HEK293T (cell line): ENCODE results near the gene MGAT5.

Source experiments
- CTCF ChIA-PET: fragments of 350-600 bp; formaldehyde crosslinking; extraction: SDS; loops from one replicate; lab custom pipeline; 2021; ENCODE audit warnings: antibody characterized with exemption, inconsistent platforms; lab: Yijun Ruan, JAX
- POLR2A ChIA-PET: fragments of 350-600 bp; formaldehyde crosslinking; extraction: SDS; loops from one replicate; lab custom pipeline; 2020; ENCODE audit warnings: antibody characterized with exemption, inconsistent platforms; lab: Yijun Ruan, JAX
- DNase-seq: peaks from one replicate; pipeline ENCODE4 v3.0.0; 2012; ENCODE audit warnings: mixed read lengths; ENCODE audit errors: extremely low spot score
- ARNT ChIP-seq: fragments of 450-650 bp; IDR thresholded peaks from 2 replicates; pipeline ENCODE4 v1.6.1; 2017; ENCODE audit warnings: mild to moderate bottlenecking
- BHLHE40 ChIP-seq: fragments of 450-650 bp; IDR thresholded peaks from 2 replicates; pipeline ENCODE4 v1.6.1; 2016; ENCODE audit warnings: mild to moderate bottlenecking, moderate library complexity, borderline replicate concordance
- CTBP1 ChIP-seq: fragments of 450-650 bp; IDR thresholded peaks from 2 replicates; pipeline ENCODE4 v1.6.1; 2016; ENCODE audit warnings: borderline replicate concordance
- ELF4 ChIP-seq: fragments of 450-650 bp; IDR thresholded peaks from 2 replicates; pipeline ENCODE4 v1.6.1; 2017; ENCODE audit warnings: antibody characterized with exemption
- FOXA1 ChIP-seq: fragments of 450-650 bp; IDR thresholded peaks from 2 replicates; pipeline ENCODE4 v1.6.1; 2016; ENCODE audit warnings: mild to moderate bottlenecking
- FOXK2 ChIP-seq: fragments of 450-650 bp; IDR thresholded peaks from 2 replicates; pipeline ENCODE4 v1.6.1; 2016; ENCODE audit warnings: mild to moderate bottlenecking
- FOXM1 ChIP-seq: fragments of 450-650 bp; IDR thresholded peaks from 2 replicates; pipeline ENCODE4 v1.6.1; 2017; ENCODE audit warnings: mild to moderate bottlenecking, borderline replicate concordance
- HDGF ChIP-seq: fragments of 450-650 bp; IDR thresholded peaks from 2 replicates; pipeline ENCODE4 v1.6.1; 2017; ENCODE audit warnings: antibody characterized with exemption, borderline replicate concordance
- L3MBTL2 ChIP-seq: fragments of 450-650 bp; conservative IDR thresholded peaks from 2 replicates; pipeline ENCODE4 v1.6.1; 2016; ENCODE audit warnings: mild to moderate bottlenecking
- LEF1 ChIP-seq: fragments of 450-650 bp; IDR thresholded peaks from 2 replicates; pipeline ENCODE4 v1.6.1; 2017; ENCODE audit warnings: mild to moderate bottlenecking, borderline replicate concordance
- NFRKB ChIP-seq: fragments of 450-650 bp; IDR thresholded peaks from 2 replicates; pipeline ENCODE4 v1.6.1; 2016; ENCODE audit warnings: mild to moderate bottlenecking, moderate library complexity
- SP1 ChIP-seq: fragments of 450-650 bp; IDR thresholded peaks from 2 replicates; pipeline ENCODE4 v1.6.1; 2017
- SUZ12 ChIP-seq: fragments of 450-650 bp; IDR thresholded peaks from 2 replicates; pipeline ENCODE4 v1.6.1; 2016; ENCODE audit warnings: mild to moderate bottlenecking
- TARDBP ChIP-seq: fragments of 450-650 bp; IDR thresholded peaks from 2 replicates; pipeline ENCODE4 v1.6.1; 2016
- ZNF384 ChIP-seq: fragments of 450-650 bp; IDR thresholded peaks from 2 replicates; pipeline ENCODE4 v1.6.1; 2016
- TF ChIP-seq, protein P1 (sequence below): fragments of 450-650 bp; IDR thresholded peaks from 2 replicates; pipeline ENCODE4 v1.6.1; 2016

Gene MGAT5

GRCh38 chr2:134372141-134372540, 118.3 kb downstream of the MGAT5 start:
- TF ChIP-seq L3MBTL2 (no peak), BHLHE40 (no peak), HDGF (no peak), ELF4 (no peak), FOXM1 (no peak), NFRKB (no peak), LEF1 (no peak), ARNT (no peak), SUZ12 (no peak), FOXA1 (no peak), FOXK2 (no peak), ZNF384 (no peak), CTBP1 (no peak), TARDBP (no peak), SP1 (no peak)
- TF ChIP-seq, protein P1, sequence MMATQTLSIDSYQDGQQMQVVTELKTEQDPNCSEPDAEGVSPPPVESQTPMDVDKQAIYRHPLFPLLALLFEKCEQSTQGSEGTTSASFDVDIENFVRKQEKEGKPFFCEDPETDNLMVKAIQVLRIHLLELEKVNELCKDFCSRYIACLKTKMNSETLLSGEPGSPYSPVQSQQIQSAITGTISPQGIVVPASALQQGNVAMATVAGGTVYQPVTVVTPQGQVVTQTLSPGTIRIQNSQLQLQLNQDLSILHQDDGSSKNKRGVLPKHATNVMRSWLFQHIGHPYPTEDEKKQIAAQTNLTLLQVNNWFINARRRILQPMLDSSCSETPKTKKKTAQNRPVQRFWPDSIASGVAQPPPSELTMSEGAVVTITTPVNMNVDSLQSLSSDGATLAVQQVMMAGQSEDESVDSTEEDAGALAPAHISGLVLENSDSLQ: no peak
- no peak for DNase-seq
- ChIA-PET CTCF (no interaction called here), POLR2A (no interaction called here)

GRCh38 chr2:134372611-134373131, 118.8 kb downstream of the MGAT5 start:
- TF ChIP-seq BHLHE40 (no peak), FOXK2 (no peak), HDGF (no peak), SUZ12 (no peak), ZNF384 (no peak), FOXA1 (no peak), ARNT (no peak), TARDBP (no peak), NFRKB (no peak), FOXM1 (no peak), L3MBTL2 (no peak)
- TF ChIP-seq, protein P1: no peak
- no peak for DNase-seq
- POLR2A ChIA-PET: no interaction called here
- CTCF ChIA-PET: no interaction called here

DNA sequence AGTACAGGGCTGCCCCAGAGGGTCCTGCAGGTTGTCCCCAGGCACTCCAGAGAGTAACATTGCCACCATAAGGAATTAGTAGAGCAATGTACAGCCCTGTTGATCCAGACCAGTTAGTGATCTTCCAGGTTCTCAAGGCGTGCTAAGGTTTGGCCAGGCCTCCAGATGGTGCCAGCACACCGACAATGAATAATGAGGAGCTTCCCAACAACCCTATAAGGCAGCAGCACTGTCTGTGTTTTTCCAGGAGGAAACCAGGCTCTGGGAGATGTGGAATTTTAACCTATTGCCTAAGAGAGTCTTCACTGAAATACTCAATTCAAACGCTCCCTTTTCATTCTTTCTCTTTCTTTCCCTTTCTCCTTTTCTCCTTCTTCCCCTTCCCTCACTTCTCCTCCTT, 122.1 kb downstream of the MGAT5 start:
- TF ChIP-seq NFRKB (no peak), FOXM1 (no peak), CTBP1 (no peak), ELF4 (no peak)
- ChIA-PET POLR2A (no interaction called here), CTCF (no interaction called here)
- no peak for DNase-seq

DNA sequence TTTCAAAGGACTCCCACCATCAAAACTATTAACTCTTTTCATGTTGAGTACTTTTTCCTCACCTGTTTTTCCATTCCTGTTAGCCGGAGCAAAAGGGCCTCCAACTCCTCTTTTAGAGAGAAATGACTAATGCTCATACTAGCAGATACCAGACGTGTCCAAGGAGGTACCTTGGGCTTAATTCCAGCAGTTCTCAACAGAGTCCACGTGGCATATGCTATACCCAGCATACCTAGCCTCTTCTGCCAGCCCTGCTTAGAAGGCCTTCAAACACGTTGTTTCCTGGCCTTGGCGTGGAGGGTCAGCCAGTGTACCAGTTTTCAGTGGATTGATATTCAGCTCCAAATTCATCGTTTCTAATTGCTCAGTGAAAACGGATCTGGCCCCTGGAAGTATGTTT, 123.9 kb downstream of the MGAT5 start:
- POLR2A ChIA-PET: no interaction called here
- CTCF ChIA-PET: interaction anchor here (0.6 kb wide), 1 partner anchor 20 kb away, joined by 3 read pairs; no protein-coding TSS in a partner anchor
- DNase-seq: no peak
- TF ChIP-seq BHLHE40 (no peak), SUZ12 (no peak)
- TF ChIP-seq, protein P1: no peak

DNA sequence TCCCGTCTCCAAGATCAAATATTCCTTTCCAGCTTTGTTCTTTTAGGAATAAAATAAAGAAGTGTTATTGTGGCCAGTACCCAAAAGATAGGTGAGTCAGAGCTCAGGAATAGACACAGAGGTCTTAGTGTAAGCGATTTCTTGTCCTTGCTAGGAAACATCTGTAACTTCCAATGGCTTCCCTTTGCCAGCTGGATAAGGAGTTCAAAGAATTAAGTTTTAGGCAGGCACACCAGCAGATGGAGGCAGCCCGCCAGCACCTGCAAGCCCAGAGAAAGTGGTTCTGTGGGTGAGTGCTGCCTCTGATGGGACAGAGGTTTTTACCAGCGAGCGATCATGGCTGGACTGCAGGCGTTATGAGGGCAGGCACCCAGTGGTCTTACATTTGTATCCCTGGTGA, 125.4 kb downstream of the MGAT5 start:
- DNase-seq: no peak
- TF ChIP-seq L3MBTL2 (no peak), SUZ12 (no peak), LEF1 (no peak), FOXM1 (no peak), TARDBP (no peak), SP1 (no peak), ELF4 (no peak), FOXK2 (no peak), HDGF (no peak), NFRKB (no peak), BHLHE40 (no peak), FOXA1 (no peak)
- TF ChIP-seq, protein P1: no peak
- ChIA-PET CTCF (no interaction called here), POLR2A (no interaction called here)

DNA sequence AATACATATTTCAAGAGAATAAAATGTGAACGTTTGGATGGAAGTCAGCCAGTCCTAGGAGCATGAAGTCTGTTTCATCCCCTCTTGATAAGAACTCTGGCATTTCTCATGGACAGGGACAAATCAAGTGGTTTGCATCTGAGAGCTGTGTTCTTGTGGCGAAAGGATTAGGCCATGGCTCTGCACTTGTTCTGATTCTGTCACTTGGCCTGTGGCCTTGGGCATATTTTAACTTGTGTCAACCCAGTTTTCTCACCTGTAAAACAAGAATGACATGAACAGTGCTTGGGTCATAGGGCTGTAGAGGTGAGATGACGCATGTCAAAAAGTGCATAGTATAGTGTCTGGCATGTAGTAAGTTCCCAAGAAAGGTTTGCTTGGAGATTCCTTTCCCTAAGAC, 125.8 kb downstream of the MGAT5 start:
- TF ChIP-seq SUZ12 (no peak), BHLHE40 (no peak), NFRKB (no peak), LEF1 (no peak), ELF4 (no peak)
- TF ChIP-seq, protein P1: no peak

More for the DNA sequence above, 125.8 kb downstream of the MGAT5 start:
- ChIA-PET POLR2A (no interaction called here), CTCF (interaction anchor here (0.7 kb wide), 1 partner anchor 29 kb away, joined by 3 read pairs; no protein-coding TSS in a partner anchor)
- DNase-seq: no peak
